ENCODE measurements around the gene NCAM2. TPM values are rescaled to one million over a fixed set of nuclear protein-coding genes. Genes with fewer than 3 reads are reported as not detected.

NCAM2 gene
- total and polyA plus RNA-seq, 2 donors (not counting 3 experiments of a cell fraction or from before 2014, with no cell fraction given), result 0.11 to 0.27 TPM

DNA sequence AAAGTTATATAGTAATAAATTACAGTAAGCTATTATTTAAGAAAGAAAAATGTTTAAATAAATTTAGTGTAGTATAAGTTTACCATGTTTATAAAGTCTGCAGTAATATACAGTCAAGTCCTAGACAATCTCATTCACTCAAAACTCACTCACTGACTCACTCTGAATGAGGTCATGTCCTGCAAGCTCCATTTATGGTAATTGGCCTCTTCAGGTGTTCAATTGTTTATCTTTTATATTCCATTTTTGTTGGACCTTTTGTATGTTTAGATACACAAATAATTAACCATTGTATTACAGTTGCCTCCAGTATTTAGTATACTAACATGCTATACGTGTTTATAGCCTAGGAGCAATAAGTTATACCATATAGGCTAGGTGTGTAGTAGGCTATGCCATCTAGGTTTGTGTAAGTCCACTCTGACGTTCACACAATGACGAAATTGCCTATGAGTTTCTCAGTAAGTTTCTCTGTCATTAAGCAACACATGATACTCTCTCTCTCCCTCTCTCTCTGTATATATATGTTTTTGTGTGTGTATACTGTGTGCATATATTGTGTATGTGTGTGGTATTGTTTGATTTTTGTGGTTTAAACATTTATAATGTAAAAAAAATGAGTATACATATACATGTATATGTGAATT lies 161.2 kb downstream of the NCAM2 start:
- no peaks in the 10 kb centered on the region for H3K9me3 ChIP-seq (replicated peaks; ENCODE audit: control insufficient read depth, insufficient read depth, low read length)
- FAIRE-seq (no peak), DNase-seq (ENCODE audit: low read depth, low spot score) (no peak)
- intact Hi-C loops (cut with micrococcal nuclease), result no loop called here
- TF ChIP-seq POLR2AphosphoS5 (IDR thresholded peaks at IDR 0.05; ENCODE audit: insufficient read depth, low read depth, low read length) (no peak), EZH2 (IDR thresholded peaks at IDR 0.05; ENCODE audit: borderline replicate concordance, low read depth, low read length, severe bottlenecking) (no peak), JUN (IDR thresholded peaks at IDR 0.05; ENCODE audit: borderline replicate concordance, insufficient read depth, insufficient read length, low read depth) (no peak), POLR2A (IDR thresholded peaks at IDR 0.05; ENCODE audit: low read depth, low read length) (no peak), GATA2 (IDR thresholded peaks at IDR 0.05; ENCODE audit: insufficient read depth, insufficient read length, low read depth, low read length) (no peak), MYC (IDR thresholded peaks at IDR 0.05; ENCODE audit: low read depth, low read length) (no peak), FOS (IDR thresholded peaks at IDR 0.05; ENCODE audit: borderline replicate concordance, insufficient read depth, low read length) (no peak)
- TF ChIP-seq, protein P1, sequence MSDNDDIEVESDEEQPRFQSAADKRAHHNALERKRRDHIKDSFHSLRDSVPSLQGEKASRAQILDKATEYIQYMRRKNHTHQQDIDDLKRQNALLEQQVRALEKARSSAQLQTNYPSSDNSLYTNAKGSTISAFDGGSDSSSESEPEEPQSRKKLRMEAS (IDR thresholded peaks at IDR 0.05; ENCODE audit: insufficient read depth, insufficient read length), result no peak
- TF ChIP-seq, protein P2, sequence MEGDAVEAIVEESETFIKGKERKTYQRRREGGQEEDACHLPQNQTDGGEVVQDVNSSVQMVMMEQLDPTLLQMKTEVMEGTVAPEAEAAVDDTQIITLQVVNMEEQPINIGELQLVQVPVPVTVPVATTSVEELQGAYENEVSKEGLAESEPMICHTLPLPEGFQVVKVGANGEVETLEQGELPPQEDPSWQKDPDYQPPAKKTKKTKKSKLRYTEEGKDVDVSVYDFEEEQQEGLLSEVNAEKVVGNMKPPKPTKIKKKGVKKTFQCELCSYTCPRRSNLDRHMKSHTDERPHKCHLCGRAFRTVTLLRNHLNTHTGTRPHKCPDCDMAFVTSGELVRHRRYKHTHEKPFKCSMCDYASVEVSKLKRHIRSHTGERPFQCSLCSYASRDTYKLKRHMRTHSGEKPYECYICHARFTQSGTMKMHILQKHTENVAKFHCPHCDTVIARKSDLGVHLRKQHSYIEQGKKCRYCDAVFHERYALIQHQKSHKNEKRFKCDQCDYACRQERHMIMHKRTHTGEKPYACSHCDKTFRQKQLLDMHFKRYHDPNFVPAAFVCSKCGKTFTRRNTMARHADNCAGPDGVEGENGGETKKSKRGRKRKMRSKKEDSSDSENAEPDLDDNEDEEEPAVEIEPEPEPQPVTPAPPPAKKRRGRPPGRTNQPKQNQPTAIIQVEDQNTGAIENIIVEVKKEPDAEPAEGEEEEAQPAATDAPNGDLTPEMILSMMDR (IDR thresholded peaks at IDR 0.05; ENCODE audit: extremely low read depth in 1 of 2, insufficient read depth in 1 of 2, low read depth in 1 of 2, low read length in 2 of 2), result no peak
- H3K36me3 ChIP-seq (ENCODE audit: control insufficient read depth in 2 of 2, extremely low read depth in 1 of 2, insufficient read depth in 2 of 2, low read length in 2 of 2), result no peaks in the 10 kb centered on the region
- no peak overlapping the region for H3K4me3 ChIP-seq (replicated peaks in 1 of 3; ENCODE audit: insufficient read depth in 1 of 3, low read depth in 1 of 3, low read length in 3 of 3)
- no peaks in the 10 kb centered on the region for H3K9me1 ChIP-seq (replicated peaks; ENCODE audit: control insufficient read depth, extremely low read depth, insufficient read depth, low read length)
- ChIA-PET CTCF (no interaction called here), POLR2A (no interaction called here)
- no peaks in the 10 kb centered on the region for H3K4me1 ChIP-seq (ENCODE audit: control insufficient read depth, extremely low read depth, insufficient read depth, low read length)
- no peaks in the 10 kb centered on the region for H3K27me3 ChIP-seq (ENCODE audit: control insufficient read depth in 2 of 2, insufficient read depth in 2 of 2, low read length in 2 of 2)
- no peak overlapping the region for H2AFZ ChIP-seq (ENCODE audit: low read depth, low read length)
- H4K20me1 ChIP-seq (replicated peaks; ENCODE audit: control insufficient read depth, extremely low read depth, insufficient read depth, low read length), result no peaks in the 10 kb centered on the region
- H3K79me2 ChIP-seq (ENCODE audit: control insufficient read depth, insufficient read depth, low read length), result no peaks in the 10 kb centered on the region
- BruUV-seq (replicated peaks), result no TSS peak
- dilution Hi-C loops (cut with MboI; ENCODE audit: extremely low pct_ligation_motif_present, low sequenced_read_pairs), result no loop called here
- no peak overlapping the region for H3K27ac ChIP-seq (ENCODE audit: insufficient read depth, low read depth, low read length)
- no peak overlapping the region for H3K9ac ChIP-seq (replicated peaks; ENCODE audit: extremely low read depth, insufficient read depth, low read length)
- H3K4me2 ChIP-seq (ENCODE audit: insufficient read depth, low read length), result no peak overlapping the region
